ENCODE results near the gene FANCI. TPM values are rescaled to one million over a fixed set of nuclear protein-coding genes. Genes with fewer than 3 reads are reported as not detected.

Gene FANCI
- total and polyA plus RNA-seq, 2 of the 4 experiments (the other 2 are of a cell fraction), result 13.2 to 34.2 TPM

DNA sequence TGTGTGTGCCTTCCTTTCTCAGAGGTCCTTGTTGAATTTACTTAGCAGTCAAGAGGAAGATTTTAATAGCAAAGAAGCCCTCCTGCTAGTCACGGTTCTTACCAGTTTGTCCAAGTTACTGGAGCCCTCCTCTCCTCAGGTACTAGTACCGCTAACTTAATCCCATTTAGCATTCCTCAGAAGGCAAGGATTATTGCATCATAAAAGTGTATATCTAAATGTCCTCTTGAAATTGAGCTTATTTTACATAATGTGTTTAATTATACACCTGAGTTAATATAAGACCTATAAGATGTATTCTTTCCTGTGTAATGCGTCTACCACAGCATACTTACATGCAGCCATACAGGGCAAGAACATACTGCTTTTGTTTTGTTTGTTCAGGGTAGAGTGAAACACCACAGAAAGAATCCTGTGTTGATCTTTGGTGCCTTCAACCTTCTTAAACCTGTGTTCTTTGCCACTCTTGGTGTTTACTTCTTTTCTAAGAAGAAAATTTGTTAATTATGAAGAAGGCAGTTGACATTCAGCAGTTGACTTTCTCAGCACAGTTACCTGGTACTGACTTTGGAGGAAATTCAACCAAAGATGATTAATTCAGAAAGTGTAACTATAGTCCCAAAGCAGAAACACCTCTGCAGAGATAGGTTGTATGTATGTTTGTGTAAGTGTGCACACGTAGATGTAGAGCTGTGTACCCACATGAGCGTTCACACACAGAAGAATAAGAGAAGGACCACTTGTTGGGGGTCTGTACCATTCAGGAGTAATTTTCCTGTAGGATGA, 57.7 kb downstream of the FANCI start:
- no peak overlapping the region for H3K4me3 ChIP-seq (ENCODE audit: insufficient read depth, low read depth, low read length)
- no peak overlapping the region for H4K91ac ChIP-seq (ENCODE audit: insufficient read depth, low read depth, low read length)
- no peak overlapping the region for H2BK120ac ChIP-seq (ENCODE audit: low read depth, low read length)
- H4K20me1 ChIP-seq (ENCODE audit: insufficient read depth, low read length), result no peaks in the 10 kb centered on the region
- no peak overlapping the region for H3K9ac ChIP-seq (ENCODE audit: low read depth, low read length)
- peaks cover 9% of the 10 kb centered on the region for H3K36me3 ChIP-seq (ENCODE audit: control insufficient read depth, insufficient read depth, low read length)
- H3K56ac ChIP-seq (ENCODE audit: extremely low read depth, insufficient read depth, low read length), result no peak overlapping the region
- DNase-seq (no peak), ATAC-seq (ENCODE audit: low read depth) (no peak)
- WGBS, 2 experiments (ENCODE audit: extremely low coverage in 2 of 2, insufficient read length in 1 of 2), result no CpG with 5 or more reads among the region's 5 CpGs
- no peak for TF ChIP-seq BHLHE40 (IDR thresholded peaks at IDR 0.05; ENCODE audit: low read depth, low read length)
- peak; percentile 57 for TF ChIP-seq CEBPB (IDR thresholded peaks at IDR 0.05; ENCODE audit: low read depth, low read length)
- H3K27ac ChIP-seq (ENCODE audit: insufficient read depth, low read length), result no peak overlapping the region
- no peak overlapping the region for H4K8ac ChIP-seq (ENCODE audit: low read depth in 2 of 2, low read length in 2 of 2)
- no peaks in the 10 kb centered on the region; a peak in 1 of 4 replicates for H3K79me1 ChIP-seq (ENCODE audit: low read depth in 1 of 2, low read length in 2 of 2)
- H3K9me3 ChIP-seq (ENCODE audit: control insufficient read depth, insufficient read depth, low read length), result peaks cover 2% of the 10 kb centered on the region; the same call in 1 of the 2 replicates
- H4K5ac ChIP-seq (ENCODE audit: low read depth, low read length), result no peak overlapping the region
- no peak overlapping the region for H2AFZ ChIP-seq (replicated peaks; ENCODE audit: low read length, poor library complexity)
- H2AK5ac ChIP-seq (ENCODE audit: low read depth, low read length), result no peak overlapping the region
- H3K4me2 ChIP-seq (ENCODE audit: low read depth, low read length), result no peak overlapping the region
- H3K14ac ChIP-seq (replicated peaks; ENCODE audit: low read depth, low read length), result no peak overlapping the region
- in situ Hi-C loops (cut with MboI; ENCODE audit: low sequenced_read_pairs) (no loop called here), dilution Hi-C loops (cut with HindIII; ENCODE audit: low sequenced_read_pairs, unreplicated experiment) (no loop called here), intact Hi-C loops (cut with micrococcal nuclease) (loop anchor here (10.0 kb wide), 2 partner anchors 247 to 397 kb away; no protein-coding TSS in a partner anchor)
- H3K27me3 ChIP-seq (ENCODE audit: control insufficient read depth, insufficient read depth, low read length), result no peaks in the 10 kb centered on the region
- no peak overlapping the region for H2BK20ac ChIP-seq (ENCODE audit: low read depth, low read length)
- no peak overlapping the region for H3K23ac ChIP-seq (ENCODE audit: low read depth, low read length)
- no peak overlapping the region for H2BK5ac ChIP-seq (ENCODE audit: low read depth, low read length, poor library complexity, severe bottlenecking)
- H3K9me1 ChIP-seq (ENCODE audit: insufficient read depth, low read length), result no peaks in the 10 kb centered on the region; the same call in 1 of the 2 replicates
- no peak overlapping the region; the same call in 2 of the 3 replicates for H2BK15ac ChIP-seq (ENCODE audit: low read depth, low read length)
- H3K4ac ChIP-seq (ENCODE audit: low read depth, low read length), result no peak overlapping the region
- no peak overlapping the region for H3K18ac ChIP-seq (ENCODE audit: low read depth, low read length)
- POLR2A ChIA-PET (ENCODE audit: unreplicated experiment), result no interaction called here
- CTCF ChIA-PET, result interaction anchor here (1.0 to 2.1 kb wide), 4 partner anchors 17 to 172 kb away, joined by 3 to 27 read pairs (median 3); no protein-coding TSS in a partner anchor
- no TSS peak for BruUV-seq (replicated peaks)
- no peaks in the 10 kb centered on the region for H3K4me1 ChIP-seq (ENCODE audit: control insufficient read depth, insufficient read depth, low read length)
- H2AK9ac ChIP-seq (replicated peaks; ENCODE audit: low read depth, low read length, poor library complexity), result no peak overlapping the region
